GM21381 (cell line): ENCODE measurements around the gene GTF3C5.
"Not testable (repeated sequence)": the region's sequence is repeated elsewhere in the genome, so short reads cannot be mapped to it uniquely, and the experiment has no call there.

Source experiments
- ATAC-seq: cut with Tn5 transposase; IDR thresholded peaks from one replicate; pipeline ENCODE4 v1.9.1; 2021; ENCODE audit warnings: mild to moderate bottlenecking, moderate library complexity; ENCODE audit not compliant: unreplicated experiment

GTF3C5 gene

GRCh38 chr9:133051966-133052539, 21.3 kb downstream of the GTF3C5 start:
- ATAC-seq, result no peak

- ATAC-seq, result no peak
Measured at GRCh38 chr9:133054194-133054890, 23.5 kb downstream of the GTF3C5 start.

GRCh38 chr9:133054966-133055365, 24.2 kb downstream of the GTF3C5 start:
- no peak for ATAC-seq

DNA sequence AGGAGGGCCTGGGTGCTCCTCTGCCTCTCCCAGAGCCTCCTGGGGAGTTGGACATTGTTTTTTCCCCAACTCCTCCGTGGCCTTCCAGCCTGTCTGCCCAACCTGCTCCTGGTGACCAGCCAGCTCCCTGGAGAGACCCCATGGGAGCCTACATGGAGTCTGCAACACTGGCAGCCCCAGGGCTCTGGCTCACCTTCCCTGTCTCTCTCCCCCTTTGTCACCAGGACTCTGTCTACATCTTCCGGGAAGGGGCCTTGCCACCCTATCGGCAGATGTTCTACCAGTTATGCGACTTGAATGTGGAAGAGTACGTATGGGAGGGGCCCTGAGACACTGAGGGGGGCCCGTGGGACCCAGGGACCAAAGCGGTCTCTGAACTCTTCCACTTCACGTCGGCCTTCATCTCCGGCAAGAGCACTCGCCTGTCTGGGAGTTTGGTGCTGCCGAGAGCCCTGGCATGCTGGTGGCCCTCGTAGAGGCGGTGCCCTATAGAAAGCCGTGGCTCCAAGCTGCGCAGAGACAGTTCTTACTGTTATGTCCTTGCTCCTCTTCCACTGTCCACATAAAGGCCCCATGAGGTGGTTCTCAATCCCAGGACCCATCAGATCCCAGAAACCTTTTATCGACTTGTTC, 25.1 kb downstream of the GTF3C5 start:
- no peak for ATAC-seq

- no peak for ATAC-seq
Measured at GRCh38 chr9:133056533-133056932, 25.7 kb downstream of the GTF3C5 start.

- no peak for ATAC-seq
Measured at GRCh38 chr9:133057006-133057405, 26.2 kb downstream of the GTF3C5 start.

DNA sequence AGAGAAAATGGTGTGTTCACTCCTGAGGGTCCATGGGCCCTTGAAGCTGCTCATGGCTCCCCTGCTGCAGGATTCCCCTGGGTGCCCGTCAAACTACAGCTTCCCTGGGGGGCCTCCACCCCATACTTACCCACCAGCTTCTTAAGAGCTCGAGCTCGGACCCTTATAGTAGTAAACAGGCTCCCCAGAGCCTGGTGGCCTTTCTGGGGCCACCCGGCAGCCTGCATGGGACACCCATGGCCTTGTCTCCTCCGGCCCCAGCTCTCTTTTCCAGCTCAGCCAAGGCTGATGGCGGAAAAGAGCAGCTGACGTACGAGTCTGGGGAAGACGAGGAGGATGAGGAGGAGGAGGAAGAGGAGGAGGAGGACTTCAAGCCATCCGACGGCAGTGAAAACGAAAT, 26.8 kb downstream of the GTF3C5 start:
- no peak for ATAC-seq

- ATAC-seq, result no peak
Measured at GRCh38 chr9:133058071-133058470, 27.3 kb downstream of the GTF3C5 start.

GRCh38 chr9:133058550-133059320, 27.9 kb downstream of the GTF3C5 start:
- ATAC-seq, result no peak

DNA sequence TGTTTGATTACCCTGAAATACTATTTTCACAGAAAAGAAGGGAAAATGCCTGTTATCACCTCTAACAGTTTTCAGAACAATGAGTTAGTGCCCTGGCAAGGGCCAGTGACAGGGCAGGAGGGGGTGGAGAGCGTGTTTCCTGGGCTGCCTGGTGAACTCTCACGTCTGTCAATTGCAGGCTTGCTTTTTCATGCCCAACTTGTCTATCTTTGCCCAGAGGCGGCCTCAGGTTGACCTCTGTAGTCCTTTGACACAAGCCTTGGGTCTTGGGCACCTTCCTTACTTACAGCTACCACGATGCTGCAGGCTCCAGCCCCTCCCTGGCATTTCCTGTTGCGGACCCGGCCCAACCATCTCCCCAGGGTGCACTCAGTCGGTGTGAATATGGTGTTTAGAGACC, 28.8 kb downstream of the GTF3C5 start:
- ATAC-seq, result no peak

DNA sequence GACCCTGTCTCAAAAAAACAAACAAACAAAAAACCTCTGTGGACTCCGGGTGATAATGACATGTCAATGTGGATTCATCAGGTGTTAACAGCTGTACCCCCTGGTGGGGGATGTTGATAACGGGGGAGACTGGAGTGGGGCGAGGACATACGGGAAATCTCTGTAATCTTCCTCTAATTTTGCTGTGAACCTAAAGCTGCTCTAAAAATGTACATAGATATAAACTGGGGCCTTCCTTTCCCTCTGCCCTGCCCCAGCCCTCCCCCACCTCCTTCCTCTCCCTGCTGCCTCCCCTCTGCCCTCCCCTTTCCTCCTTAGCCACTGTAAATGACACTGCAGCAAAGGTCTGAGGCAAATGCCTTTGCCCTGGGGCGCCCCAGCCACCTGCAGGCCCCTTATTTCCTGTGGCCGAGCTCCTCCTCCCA, 29.6 kb downstream of the GTF3C5 start:
- no peak for ATAC-seq

DNA sequence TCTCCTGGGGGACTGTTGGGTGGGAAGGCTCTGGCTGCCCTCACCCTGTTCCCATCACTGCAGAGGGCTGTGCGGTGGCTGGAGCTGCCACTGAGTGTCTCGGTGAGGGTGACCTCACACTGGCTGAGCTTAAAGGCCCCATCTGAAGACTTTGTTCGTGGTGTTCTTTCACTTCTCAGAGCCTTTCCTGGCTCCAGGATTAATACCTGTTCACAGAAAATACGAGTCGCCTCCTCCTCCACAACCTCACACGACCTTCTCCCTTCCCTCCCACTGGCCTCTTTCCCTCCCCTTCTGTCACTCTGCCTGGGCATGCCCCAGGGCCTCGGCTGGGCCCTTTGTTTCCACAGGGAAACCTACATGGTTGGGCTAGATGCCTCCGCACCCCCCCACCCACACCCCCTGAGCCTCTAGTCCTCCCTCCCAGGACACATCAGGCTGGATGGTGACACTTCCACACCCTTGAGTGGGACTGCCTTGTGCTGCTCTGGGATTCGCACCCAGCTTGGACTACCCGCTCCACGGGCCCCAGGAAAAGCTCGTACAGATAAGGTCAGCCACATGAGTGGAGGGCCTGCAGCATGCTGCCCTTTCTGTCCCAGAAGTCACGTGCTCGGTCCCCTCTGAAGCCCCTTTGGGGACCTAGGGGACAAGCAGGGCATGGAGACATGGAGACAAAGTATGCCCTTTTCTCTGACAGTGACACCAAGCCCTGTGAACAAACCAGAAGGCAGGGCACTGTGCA, 30.4 kb downstream of the GTF3C5 start:
- ATAC-seq, result not testable (repeated sequence)

GRCh38 chr9:133061764-133062145, 31.0 kb downstream of the GTF3C5 start, which contains the start of gene CEL:
Gene CEL (plus strand): TSS chr9:133061981. CDS start chr9:133062003, 22 bp downstream.
- ATAC-seq, result not testable (repeated sequence)

DNA sequence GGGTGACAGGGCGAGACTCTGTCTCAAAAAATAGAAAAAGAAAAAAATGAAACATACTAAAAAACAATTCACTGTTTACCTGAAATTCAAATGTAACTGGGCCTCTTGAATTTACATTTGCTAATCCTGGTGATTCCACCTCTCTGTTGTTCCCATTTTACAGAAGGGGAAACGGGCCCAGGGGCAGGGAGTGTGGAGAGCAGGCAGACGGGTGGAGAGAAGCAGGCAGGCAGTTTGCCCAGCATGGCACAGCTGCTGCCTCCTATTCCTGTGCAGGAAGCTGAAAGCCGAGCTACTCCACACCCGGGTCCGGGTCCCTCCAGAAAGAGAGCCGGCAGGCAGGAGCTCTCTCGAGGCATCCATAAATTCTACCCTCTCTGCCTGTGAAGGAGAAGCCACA, 31.8 kb downstream of the GTF3C5 start:
- not testable (repeated sequence) for ATAC-seq

DNA sequence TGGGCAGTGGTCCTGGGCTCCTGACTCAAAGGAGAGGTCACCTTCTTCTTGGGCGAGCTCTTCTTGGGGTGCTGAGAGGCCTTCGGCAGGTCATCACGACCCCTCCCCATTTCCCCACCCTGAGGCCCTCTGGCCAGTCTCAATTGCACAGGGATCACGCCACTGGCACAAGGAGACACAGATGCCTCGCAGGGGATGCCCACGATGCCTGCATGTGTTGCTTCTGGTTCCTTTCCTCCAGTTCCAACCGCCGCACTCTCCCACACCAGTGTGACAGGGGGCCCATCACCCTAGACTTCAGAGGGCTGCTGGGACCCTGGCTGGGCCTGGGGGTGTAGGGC, 32.3 kb downstream of the GTF3C5 start:
- ATAC-seq, result no peak

DNA sequence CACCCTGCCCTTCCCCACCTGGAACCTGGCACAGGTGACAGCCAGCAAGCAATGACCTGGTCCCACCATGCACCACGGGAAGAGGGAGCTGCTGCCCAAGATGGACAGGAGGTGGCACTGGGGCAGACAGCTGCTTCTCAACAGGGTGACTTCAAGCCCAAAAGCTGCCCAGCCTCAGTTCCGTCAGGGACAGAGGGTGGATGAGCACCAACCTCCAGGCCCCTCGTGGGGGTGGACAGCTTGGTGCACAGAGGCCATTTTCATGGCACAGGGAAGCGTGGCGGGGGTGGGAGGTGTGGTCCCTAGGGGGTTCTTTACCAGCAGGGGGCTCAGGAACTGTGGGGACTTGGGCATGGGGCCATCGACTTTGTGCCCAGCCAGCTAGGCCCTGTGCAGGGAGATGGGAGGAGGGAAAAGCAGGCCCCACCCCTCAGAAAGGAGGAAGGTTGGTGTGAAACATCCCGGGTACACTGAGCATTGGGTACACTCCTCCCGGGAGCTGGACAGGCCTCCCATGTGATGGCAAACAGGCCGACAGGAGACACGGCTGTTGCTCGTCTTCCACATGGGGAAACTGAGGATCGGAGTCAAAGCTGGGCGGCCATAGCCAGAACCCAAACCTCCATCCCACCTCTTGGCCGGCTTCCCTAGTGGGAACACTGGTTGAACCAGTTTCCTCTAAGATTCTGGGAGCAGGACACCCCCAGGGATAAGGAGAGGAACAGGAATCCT, 32.9 kb downstream of the GTF3C5 start:
- no peak for ATAC-seq

GRCh38 chr9:133064241-133065069, 33.7 kb downstream of the GTF3C5 start:
- ATAC-seq, result no peak

GRCh38 chr9:133065070-133065388, 34.2 kb downstream of the GTF3C5 start:
- no peak for ATAC-seq

- no peak for ATAC-seq
Measured at GRCh38 chr9:133066181-133066983, 35.6 kb downstream of the GTF3C5 start.
